Smooth muscle cell (in vitro differentiated cells): Measurements from ENCODE around the gene HS6ST2. TPM values are rescaled to one million over a fixed set of nuclear protein-coding genes. Genes with fewer than 3 reads are reported as not detected.
"Not testable (repeated sequence)": the region's sequence is repeated elsewhere in the genome, so short reads cannot be mapped to it uniquely, and the experiment has no call there.

Experiments used
- DNase-seq: peaks from one replicate; lab custom pipeline; 2025; ENCODE audit not compliant: unreplicated experiment; lab: John Stamatoyannopoulos, UW
- H2AFZ ChIP-seq: fragments of 200-600 bp; sonication (generic); 2 replicates; pipeline ENCODE4 v1.6.0; 2016; ENCODE audit warnings: antibody characterized with exemption, low read depth, mild to moderate bottlenecking
- H3F3A ChIP-seq: fragments of 200-600 bp; sonication (generic); 2 replicates; pipeline ENCODE4 v1.6.0; 2017; ENCODE audit warnings: antibody characterized with exemption, low read depth
- H3K27ac ChIP-seq: fragments of 200-600 bp; sonication (generic); 2 replicates; pipeline ENCODE4 v1.5.1; 2016; ENCODE audit warnings: low read depth, mild to moderate bottlenecking
- H3K27me3 ChIP-seq: fragments of 200-600 bp; sonication (generic); 2 replicates; pipeline ENCODE4 v1.6.1; 2016; ENCODE audit warnings: low read depth, mild to moderate bottlenecking
- H3K36me3 ChIP-seq: fragments of 200-600 bp; sonication (generic); 2 replicates; pipeline ENCODE4 v1.5.1; 2016; ENCODE audit warnings: low read depth
- H3K4me1 ChIP-seq: fragments of 200-600 bp; sonication (generic); 2 replicates; pipeline ENCODE4 v1.5.1; 2016; ENCODE audit warnings: low read depth
- H3K4me2 ChIP-seq: fragments of 200-600 bp; sonication (generic); 2 replicates; pipeline ENCODE4 v1.6.0; 2016; ENCODE audit warnings: mild to moderate bottlenecking
- H3K4me3 ChIP-seq: fragments of 200-600 bp; sonication (generic); 2 replicates; pipeline ENCODE4 v1.5.1; 2016; ENCODE audit warnings: mild to moderate bottlenecking
- H3K79me2 ChIP-seq: fragments of 200-600 bp; sonication (generic); 2 replicates; pipeline ENCODE4 v1.6.0; 2016; ENCODE audit warnings: low read depth, mild to moderate bottlenecking
- H3K9ac ChIP-seq: fragments of 200-600 bp; sonication (generic); 2 replicates; pipeline ENCODE4 v1.6.0; 2016; ENCODE audit warnings: low read depth
- H3K9me3 ChIP-seq: fragments of 200-600 bp; sonication (generic); replicated peaks from 2 replicates; pipeline ENCODE4 v1.5.1; 2016; ENCODE audit warnings: low read depth
- H4K20me1 ChIP-seq: fragments of 200-600 bp; sonication (generic); 2 replicates; pipeline ENCODE4 v1.6.0; 2016; ENCODE audit warnings: low read depth
- CTCF ChIP-seq: fragments of 200-600 bp; sonication (generic); IDR thresholded peaks from 2 replicates; pipeline ENCODE4 v1.5.1; 2017; ENCODE audit warnings: borderline replicate concordance, mild to moderate bottlenecking, antibody characterized with exemption; ENCODE audit not compliant: insufficient read depth, poor library complexity, severe bottlenecking
- WGBS: methylation state at CpG from one replicate; pipeline ENCODE4 v1.1.7; 2016; ENCODE audit warnings: low lambda C conversion rate; 5-methylcytosine and 5-hydroxymethylcytosine counted together
- polyA plus RNA-seq: library from polyadenylated mRNA; unstranded; fragments of >200 nt; fragmentation: Nextera tagmentation; extraction: Ambion mirVana; gene quantifications from 2 replicates; pipeline ENCODE4 v1.2.1, GENCODE V29; 2016
- total RNA-seq: library from RNA; depleted of rRNA; stranded (reverse); fragments of >200 nt; gene quantifications from 2 replicates; pipeline ENCODE4 v1.2.3, GENCODE V29; 2014

The HS6ST2 gene
- total and polyA plus RNA-seq, 2 experiments from 2014 or later, result 12.7 to 13.3 TPM

GRCh38 chrX:132883358-132883915, 75.0 kb downstream of the HS6ST2 start:
- H3F3A ChIP-seq, result no peaks in the 10 kb centered on the region
- WGBS, result 67% methylated on average over 5 of the region's 5 CpGs

GRCh38 chrX:132880753-132881152, 77.7 kb downstream of the HS6ST2 start:
- not testable (repeated sequence) for H3F3A ChIP-seq, H3K9me3 ChIP-seq, H3K9ac ChIP-seq, DNase-seq, H3K36me3 ChIP-seq, H3K27ac ChIP-seq, H3K4me3 ChIP-seq, H2AFZ ChIP-seq, H3K4me2 ChIP-seq, H3K79me2 ChIP-seq, H4K20me1 ChIP-seq, H3K27me3 ChIP-seq
- H3K4me1 ChIP-seq, result peaks cover 31% of the 10 kb centered on the region
- 83% methylated on average over 2 of the region's 2 CpGs for WGBS

More at GRCh38 chrX:132883358-132883915, 75.0 kb downstream of the HS6ST2 start:
- no peaks in the 10 kb centered on the region for H3K27me3 ChIP-seq
- H3K4me3 ChIP-seq, result no peak overlapping the region
- peaks cover 9% of the 10 kb centered on the region for H3K9me3 ChIP-seq
- H3K4me1 ChIP-seq, result peaks cover 8% of the 10 kb centered on the region
- H3K36me3 ChIP-seq, result no peaks in the 10 kb centered on the region
- H3K79me2 ChIP-seq, result no peaks in the 10 kb centered on the region
- no peak overlapping the region for H3K9ac ChIP-seq
- DNase-seq, result no peak
- no peak overlapping the region for H3K4me2 ChIP-seq
- H2AFZ ChIP-seq, result no peak overlapping the region
- no peaks in the 10 kb centered on the region for H4K20me1 ChIP-seq
- H3K27ac ChIP-seq, result no peak overlapping the region
- TF ChIP-seq CTCF, result no peak

- Histone ChIP-seq H3K36me3 (no peaks in the 10 kb centered on the region), H3K27me3 (no peaks in the 10 kb centered on the region), H2AFZ (no peak overlapping the region), H3K9me3 (no peaks in the 10 kb centered on the region), H3F3A (no peaks in the 10 kb centered on the region), H3K4me1 (peaks cover 33% of the 10 kb centered on the region), H3K4me3 (no peak overlapping the region), H3K4me2 (no peak overlapping the region), H3K9ac (no peak overlapping the region), H3K79me2 (no peaks in the 10 kb centered on the region), H3K27ac (no peak overlapping the region), H4K20me1 (no peaks in the 10 kb centered on the region)
- TF ChIP-seq CTCF, result no peak
- no peak for DNase-seq
- 52% methylated on average over 5 of the region's 5 CpGs for WGBS
These were observed 80.4 kb downstream of the HS6ST2 start for GRCh38 chrX:132877954-132878536.

- Histone ChIP-seq H3F3A (no peaks in the 10 kb centered on the region), H3K79me2 (no peaks in the 10 kb centered on the region), H3K4me1 (peaks cover 33% of the 10 kb centered on the region), H3K4me2 (no peak overlapping the region), H3K27ac (no peak overlapping the region), H2AFZ (no peak overlapping the region), H3K9me3 (no peaks in the 10 kb centered on the region), H3K36me3 (no peaks in the 10 kb centered on the region), H3K27me3 (no peaks in the 10 kb centered on the region), H3K9ac (no peak overlapping the region), H4K20me1 (no peaks in the 10 kb centered on the region), H3K4me3 (no peak overlapping the region)
- DNase-seq, result no peak
- 39% methylated on average over 2 of the region's 2 CpGs for WGBS
- TF ChIP-seq CTCF, result no peak
These were observed 81.7 kb downstream of the HS6ST2 start for GRCh38 chrX:132876523-132877338.
